GM11168 (cell line): ENCODE data around the gene FGD4.

ENCODE experiments used
- in situ Hi-C: fragments of 300-500 bp; cut with MboI; formaldehyde crosslinking; loops from one replicate; pipeline ENCODE4 v1.12.0; 2022; ENCODE audit warnings: low sequenced_read_pairs; ENCODE audit not compliant: unreplicated experiment

Gene FGD4

GRCh38 chr12:32402170-32402569, 2.8 kb downstream of the FGD4 start:
- in situ Hi-C loops: no loop called here

DNA sequence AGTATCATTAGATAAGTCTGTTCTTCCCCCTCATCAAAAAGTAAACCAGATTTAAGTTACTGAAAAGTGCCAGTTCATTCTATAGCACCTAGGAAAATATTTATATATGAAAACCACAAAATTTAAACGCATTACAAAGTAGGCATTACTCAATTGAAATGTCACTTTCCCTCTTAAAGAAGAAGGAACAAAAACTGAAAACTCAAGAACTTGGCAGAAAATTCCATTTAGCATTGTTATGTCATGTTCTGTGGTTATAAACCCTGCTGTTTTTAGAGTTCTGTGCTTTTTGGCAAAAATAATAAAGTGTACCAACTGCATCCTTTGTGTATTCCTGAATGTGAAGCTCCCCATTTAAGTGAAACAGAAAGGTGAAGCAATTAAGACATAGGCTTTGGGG, 3.6 kb downstream of the FGD4 start:
- in situ Hi-C loops: no loop called here

DNA sequence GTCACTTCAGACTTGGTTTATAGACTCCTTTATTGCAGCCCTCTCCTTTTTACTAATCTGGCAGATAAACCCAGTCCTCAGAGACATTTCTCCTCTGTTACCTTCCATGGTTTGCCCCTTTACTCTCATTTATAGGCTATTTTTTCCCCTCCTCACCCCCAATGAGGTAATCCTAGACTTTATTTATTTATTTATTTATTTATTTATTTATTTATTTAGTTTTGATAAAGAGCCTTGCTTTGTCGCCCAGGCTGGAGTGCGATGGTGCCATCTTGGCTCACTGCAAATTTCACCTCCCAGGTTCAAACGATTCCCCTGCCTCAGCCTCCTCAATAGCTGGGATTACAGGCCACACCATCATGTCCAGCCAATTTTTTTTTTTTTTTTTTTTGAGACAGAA, 8.4 kb downstream of the FGD4 start:
- in situ Hi-C loops: no loop called here

DNA sequence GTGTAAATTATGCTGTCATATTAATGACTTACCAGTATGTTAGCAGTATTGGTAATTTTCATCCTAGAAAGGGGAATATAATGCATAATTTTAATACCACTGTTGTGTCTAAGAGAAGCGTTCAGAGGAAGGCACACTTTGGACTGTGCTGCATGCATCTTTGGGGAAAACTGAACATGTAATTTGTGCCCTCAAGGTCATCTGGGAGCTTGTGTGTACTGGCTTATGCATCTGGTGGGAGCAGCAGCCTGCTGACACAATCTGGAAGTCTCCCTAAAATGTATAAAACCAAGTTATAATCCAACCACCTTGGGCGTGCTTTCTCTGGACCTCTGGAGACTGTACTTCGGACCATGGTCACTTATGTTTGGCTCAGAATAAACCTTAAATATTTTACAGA, 14.1 kb downstream of the FGD4 start:
- in situ Hi-C loops: no loop called here

DNA sequence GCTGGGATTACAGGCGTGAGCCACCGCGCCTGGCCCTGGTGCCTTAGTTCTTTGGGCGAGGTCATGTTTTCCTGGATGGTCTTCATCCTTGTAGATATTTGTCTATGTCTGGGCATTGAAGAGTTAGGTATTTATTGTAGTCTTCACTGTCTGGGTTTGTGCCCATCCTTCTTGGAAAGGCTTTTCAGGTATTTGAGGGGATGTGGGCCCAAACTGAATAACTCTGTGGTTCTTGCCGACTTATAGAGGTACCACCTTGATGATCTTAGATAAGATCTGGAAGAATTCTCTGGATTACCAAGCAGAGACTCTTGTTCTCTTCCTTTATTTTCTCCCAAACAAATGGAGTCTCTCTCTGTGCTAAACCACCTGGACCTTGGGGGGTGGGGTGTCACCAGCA, 18.9 kb downstream of the FGD4 start:
- in situ Hi-C loops: no loop called here

GRCh38 chr12:32418903-32419519, 19.7 kb downstream of the FGD4 start:
- in situ Hi-C loops: no loop called here

GRCh38 chr12:32419520-32419960, 20.2 kb downstream of the FGD4 start:
- in situ Hi-C loops: no loop called here

DNA sequence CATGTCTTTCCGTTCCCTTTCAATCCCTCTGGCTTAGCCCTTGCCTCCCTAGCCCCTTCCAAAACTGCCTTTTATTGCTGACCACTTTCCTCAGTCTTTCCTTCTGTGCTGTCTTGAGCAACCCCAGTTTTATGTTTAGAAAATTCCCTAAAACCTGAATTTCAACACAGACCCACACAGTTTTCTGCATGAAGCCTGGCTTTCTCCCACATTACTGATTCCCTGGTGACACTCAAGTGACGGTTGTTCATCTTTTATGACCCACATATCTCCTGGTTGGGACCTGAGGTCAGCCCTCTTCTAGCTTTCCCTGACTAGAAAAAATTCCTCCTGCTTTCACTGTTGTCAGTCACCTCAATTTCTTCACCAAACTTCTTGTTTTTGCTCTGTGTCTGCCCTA, 21.0 kb downstream of the FGD4 start:
- in situ Hi-C loops: no loop called here

- in situ Hi-C loops: no loop called here
Measured at GRCh38 chr12:32423559-32423958, 24.2 kb downstream of the FGD4 start.

DNA sequence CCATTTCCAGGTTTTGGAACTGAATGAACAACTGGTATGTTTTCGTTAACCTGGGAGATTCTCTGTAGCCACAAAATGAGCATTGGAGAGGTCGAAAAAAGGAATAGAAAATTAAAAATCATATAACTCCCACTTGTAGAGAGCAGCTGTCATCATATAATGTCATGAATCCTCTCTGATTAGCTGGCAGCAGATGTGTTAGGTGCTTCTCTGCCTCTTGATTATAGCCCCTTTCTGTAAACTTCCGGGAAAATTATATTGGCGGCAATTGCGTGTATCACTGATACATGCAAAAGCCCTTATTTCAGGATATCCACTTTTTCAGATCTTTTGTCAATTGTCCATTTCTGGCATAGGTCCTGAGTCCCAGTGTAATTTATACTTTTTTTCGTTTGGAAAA, 31.7 kb downstream of the FGD4 start:
- in situ Hi-C loops: no loop called here

GRCh38 chr12:32435921-32436705, 36.8 kb downstream of the FGD4 start:
- in situ Hi-C loops: no loop called here

- in situ Hi-C loops: no loop called here
Measured at GRCh38 chr12:32437095-32437515, 37.7 kb downstream of the FGD4 start.

- in situ Hi-C loops: no loop called here
Measured at GRCh38 chr12:32440120-32440865, 40.9 kb downstream of the FGD4 start.

DNA sequence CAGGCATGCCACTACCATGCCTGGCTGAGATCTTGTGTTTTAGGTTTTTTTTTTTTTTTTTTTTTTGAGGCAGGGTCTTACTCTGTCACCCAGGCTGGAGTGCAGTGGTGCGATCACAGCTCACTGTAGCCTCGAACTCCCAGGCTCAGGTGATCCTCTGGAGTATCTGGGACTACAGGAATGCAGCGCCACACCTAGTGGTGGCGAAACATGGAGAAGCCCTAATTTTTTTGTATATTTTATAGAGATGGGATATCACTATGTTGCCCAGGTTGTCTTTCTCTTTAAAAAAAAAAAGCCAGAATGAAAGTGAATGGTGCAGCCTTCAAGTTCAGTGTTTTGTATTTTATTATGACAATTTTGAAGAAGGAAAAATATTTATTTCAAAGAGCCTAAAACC, 44.1 kb downstream of the FGD4 start:
- in situ Hi-C loops: no loop called here

- in situ Hi-C loops: no loop called here
Measured at GRCh38 chr12:32444895-32445294, 45.5 kb downstream of the FGD4 start.

- in situ Hi-C loops: no loop called here
Measured at GRCh38 chr12:32445356-32445755, 46.0 kb downstream of the FGD4 start.

DNA sequence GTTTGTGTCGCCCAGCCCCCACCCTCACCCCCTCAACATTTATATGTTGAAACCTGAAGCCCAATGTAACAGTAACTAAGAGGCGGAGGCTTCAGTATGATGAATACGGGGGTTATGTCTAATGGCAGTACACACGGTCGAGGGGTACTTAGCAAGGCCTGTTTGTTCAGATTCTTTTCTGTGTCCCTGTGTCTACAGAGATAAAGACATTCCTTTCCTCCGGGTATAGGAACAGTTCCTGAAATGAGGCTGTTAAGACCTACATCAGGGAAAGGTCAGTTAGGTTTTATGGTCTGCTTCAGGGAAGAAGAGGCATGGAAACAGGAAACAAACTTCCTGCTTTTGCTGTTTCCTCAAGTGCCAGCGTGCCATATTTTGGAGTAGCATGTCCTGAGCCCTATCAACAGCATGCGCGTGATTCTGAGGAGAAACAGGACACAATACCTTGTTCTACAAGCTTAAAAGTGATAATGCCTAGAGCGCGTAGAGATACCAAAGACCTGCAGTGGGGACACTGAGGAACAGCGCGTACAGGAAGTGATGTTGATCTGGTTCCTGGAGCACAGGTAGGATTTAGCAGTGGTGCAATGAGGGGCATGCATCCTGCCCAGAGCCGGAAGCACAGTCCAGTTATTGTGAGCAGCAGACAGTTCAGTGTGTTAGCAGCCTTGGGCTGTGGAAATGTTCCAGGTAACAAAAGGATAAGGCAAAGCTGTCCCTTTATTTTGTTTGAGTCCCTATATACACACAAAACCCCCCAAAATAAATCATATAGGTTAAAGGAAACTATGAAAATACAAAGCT, 47.2 kb downstream of the FGD4 start:
- in situ Hi-C loops: no loop called here

DNA sequence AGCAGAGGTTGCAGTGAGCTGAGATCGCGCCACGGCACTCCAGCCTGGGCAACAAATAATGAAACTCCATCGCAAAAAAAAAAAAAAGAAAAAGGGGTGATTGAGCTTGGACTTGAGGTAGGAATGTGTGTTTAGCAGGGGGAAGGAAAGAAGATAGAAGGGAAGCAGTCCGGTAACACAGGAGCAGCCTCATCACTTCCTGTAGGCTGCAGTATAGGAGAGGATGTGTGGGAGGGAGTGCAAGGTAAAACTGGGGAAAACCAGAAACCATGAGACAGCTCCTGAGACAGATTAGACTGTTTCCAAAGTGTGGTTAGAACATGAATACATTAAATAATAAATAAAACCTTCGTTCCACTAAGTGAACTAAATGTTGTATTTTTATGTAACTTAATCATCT, 49.2 kb downstream of the FGD4 start:
- in situ Hi-C loops: no loop called here

DNA sequence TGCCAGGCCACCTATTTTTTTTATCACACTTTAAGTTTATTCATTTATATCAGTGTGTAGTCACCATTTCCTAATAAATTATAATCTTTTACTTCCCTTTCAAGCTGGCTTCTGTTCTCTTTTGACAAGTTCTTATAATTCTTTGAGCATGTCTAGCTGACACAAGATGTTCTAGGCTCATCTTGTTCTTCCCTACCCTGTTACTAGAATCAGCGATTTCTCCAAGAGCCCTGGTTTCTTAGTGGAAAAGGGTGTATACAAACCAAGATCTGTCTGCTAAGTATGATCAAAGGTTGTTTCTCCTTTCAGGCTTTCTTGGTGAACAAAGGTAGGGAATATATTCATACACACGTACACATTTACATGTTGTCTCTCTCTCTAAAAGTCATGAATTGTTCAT, 51.0 kb downstream of the FGD4 start:
- in situ Hi-C loops: loop anchor here (5.0 kb wide), 1 partner anchor 217 kb away; no protein-coding TSS in a partner anchor

DNA sequence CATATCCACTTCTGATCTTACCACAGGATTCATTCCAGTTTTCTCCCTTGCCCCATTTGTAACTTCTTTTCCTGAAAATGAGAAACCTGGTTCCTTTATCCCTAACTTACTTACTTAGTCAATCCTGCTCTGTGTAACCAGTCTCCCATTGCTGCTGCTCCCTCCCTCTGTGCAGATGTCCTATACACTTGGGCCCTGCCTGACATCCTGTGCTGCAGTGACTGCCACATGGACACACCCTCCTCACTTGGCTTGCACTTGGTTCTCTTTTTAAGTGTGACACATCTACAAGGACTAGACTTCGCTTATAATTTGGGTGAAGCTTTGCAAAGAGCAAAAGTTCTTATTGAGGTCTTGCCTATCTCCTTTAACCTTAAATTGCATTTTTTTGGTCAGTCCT, 51.4 kb downstream of the FGD4 start:
- in situ Hi-C loops: loop anchor here (5.0 kb wide), 1 partner anchor 217 kb away; no protein-coding TSS in a partner anchor
